Measurements from ENCODE around the gene SLC17A5. TPM values are rescaled to one million over a fixed set of nuclear protein-coding genes. Genes with fewer than 3 reads are reported as not detected.

SLC17A5 gene
- total RNA-seq, 4 donors from 2014 or later: 15.0 to 17.9 (median 16.2) TPM

DNA sequence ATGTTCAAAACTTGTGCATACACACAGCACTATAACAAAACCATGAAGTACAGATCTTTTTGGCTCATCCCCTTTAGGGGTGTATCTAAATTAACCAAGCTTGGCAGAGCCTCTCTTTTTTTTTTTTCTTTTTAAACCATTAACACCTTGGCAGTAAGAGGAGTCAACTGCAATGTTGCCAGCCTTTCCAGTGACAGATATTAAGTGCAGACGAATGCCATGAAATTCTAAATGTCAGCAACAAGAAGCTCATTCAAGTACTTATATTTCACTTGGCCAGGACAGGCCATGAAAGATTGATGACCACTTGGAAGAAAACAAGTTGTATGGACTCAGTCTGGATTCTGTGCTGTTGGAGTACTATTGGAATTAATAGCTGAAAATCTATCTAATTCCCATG is 49.8 kb downstream of the SLC17A5 start:
- no peak for TF ChIP-seq EP300 (IDR thresholded peaks at IDR 0.05)
- TF ChIP-seq POLR2AphosphoS5 (IDR thresholded peaks at IDR 0.05): no peak
- TF ChIP-seq, protein P1, sequence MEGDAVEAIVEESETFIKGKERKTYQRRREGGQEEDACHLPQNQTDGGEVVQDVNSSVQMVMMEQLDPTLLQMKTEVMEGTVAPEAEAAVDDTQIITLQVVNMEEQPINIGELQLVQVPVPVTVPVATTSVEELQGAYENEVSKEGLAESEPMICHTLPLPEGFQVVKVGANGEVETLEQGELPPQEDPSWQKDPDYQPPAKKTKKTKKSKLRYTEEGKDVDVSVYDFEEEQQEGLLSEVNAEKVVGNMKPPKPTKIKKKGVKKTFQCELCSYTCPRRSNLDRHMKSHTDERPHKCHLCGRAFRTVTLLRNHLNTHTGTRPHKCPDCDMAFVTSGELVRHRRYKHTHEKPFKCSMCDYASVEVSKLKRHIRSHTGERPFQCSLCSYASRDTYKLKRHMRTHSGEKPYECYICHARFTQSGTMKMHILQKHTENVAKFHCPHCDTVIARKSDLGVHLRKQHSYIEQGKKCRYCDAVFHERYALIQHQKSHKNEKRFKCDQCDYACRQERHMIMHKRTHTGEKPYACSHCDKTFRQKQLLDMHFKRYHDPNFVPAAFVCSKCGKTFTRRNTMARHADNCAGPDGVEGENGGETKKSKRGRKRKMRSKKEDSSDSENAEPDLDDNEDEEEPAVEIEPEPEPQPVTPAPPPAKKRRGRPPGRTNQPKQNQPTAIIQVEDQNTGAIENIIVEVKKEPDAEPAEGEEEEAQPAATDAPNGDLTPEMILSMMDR (IDR thresholded peaks at IDR 0.05): no peak
- no peak for TF ChIP-seq POLR2A (IDR thresholded peaks at IDR 0.05; ENCODE audit: low read depth)
- H3K4me3 ChIP-seq: no peak overlapping the region
- H3K4me1 ChIP-seq: peaks cover 0 to 11% (median 7%) of the 10 kb centered on the region in 4 donors
- no peaks in the 10 kb centered on the region for H3K9me3 ChIP-seq
- intact Hi-C loops (cut with DNase I): no loop called here
- H3K27ac ChIP-seq (replicated peaks in 1 of 4): no peak overlapping the region
- WGBS: 38% methylated on average over 1 of the region's 1 CpG
- no peak for DNase-seq (ENCODE audit: extremely low spot score)
- H3K27me3 ChIP-seq: no peaks in the 10 kb centered on the region
- peaks cover 4 to 58% (median 29%) of the 10 kb centered on the region in 4 donors for H3K36me3 ChIP-seq

DNA sequence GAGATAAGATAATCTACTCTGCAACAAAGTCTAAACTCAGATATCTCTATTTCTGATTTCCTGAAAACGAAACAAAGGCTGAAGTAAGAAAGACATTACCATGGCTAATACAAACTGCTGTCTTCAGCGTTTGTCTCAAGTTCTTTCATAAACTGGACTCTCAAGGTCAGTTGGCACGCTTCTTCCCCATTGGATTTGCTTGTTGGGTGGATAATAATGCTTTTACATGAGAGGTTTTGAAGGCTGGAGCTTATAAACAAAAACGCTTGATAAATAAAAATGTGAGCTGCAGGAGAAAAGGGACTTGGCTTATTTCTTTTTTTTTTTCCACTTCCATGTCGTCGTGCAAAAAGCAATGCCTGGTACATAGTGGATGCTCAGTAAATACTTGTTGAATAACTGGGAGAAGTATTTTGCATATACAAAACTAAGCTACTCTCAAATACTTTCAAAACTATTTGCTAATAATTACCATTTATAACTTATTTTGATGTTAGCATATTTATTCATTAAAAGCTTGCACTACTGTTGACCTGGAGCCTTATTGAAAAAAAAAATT is 67.3 kb downstream of the SLC17A5 start:
- peaks cover 8 to 30% (median 25%) of the 10 kb centered on the region in 4 donors for H3K4me1 ChIP-seq
- no peaks in the 10 kb centered on the region for H3K9me3 ChIP-seq
- no peak for DNase-seq (ENCODE audit: extremely low spot score)
- H3K27ac ChIP-seq (replicated peaks in 1 of 4): peak overlapping the region; percentile 87 to 94 (median 90)
- TF ChIP-seq, protein P1 (IDR thresholded peaks at IDR 0.05): no peak
- TF ChIP-seq EP300 (IDR thresholded peaks at IDR 0.05) (no peak), POLR2AphosphoS5 (IDR thresholded peaks at IDR 0.05) (no peak), POLR2A (IDR thresholded peaks at IDR 0.05; ENCODE audit: low read depth) (no peak)
- no peaks in the 10 kb centered on the region for H3K36me3 ChIP-seq
- 9% methylated on average over 6 of the region's 6 CpGs for WGBS
- intact Hi-C loops (cut with DNase I): no loop called here
- peak overlapping the region; percentile 31 to 43 (median 42) for H3K4me3 ChIP-seq
- no peaks in the 10 kb centered on the region for H3K27me3 ChIP-seq

DNA sequence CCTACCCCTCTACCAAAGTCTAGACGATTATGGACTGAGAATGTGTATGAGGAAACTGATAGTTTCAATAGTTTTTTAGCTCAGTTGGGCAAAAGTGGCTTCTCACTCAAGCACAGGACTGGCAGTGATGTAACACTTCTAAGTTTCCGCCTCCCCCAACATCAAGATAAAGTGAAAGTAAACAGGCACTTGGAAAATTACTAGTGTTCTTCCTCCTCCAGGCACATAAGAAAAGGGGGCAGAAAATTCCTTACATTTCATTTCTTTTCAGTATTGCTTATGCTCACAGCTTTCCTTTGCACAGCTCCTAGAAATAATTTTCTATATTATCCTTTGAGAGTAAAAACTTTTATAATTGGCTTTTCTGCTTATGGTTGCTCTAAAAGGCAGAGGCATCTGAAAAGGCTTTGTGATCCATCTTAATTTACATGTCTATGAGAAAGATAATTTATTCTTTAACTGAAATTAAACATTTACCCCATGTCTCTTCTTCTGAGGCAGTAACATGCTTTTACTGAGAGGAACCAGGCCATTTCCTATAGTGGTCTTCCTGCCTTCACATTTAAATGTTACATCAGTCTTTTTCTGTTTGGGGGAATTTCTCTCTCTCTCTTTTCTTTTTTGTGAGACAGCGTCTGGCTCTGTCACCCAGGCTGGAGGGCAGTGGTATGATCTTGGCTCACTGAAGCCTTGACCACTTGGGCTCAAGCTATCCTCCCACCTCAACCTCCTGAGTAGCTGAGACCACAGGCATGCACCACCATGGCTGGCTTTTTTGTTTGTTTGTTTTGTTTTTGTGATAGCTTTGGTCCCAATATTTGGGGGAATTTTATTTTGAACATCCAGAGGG is 68.0 kb downstream of the SLC17A5 start:
- Histone ChIP-seq H3K27ac (replicated peaks in 1 of 4) (peak overlapping the region; percentile 87 to 94 (median 90)), H3K4me1 (peaks cover 16 to 37% (median 31%) of the 10 kb centered on the region in 4 donors), H3K9me3 (no peaks in the 10 kb centered on the region), H3K36me3 (no peaks in the 10 kb centered on the region), H3K4me3 (peak overlapping the region; percentile 31 to 43 (median 42)), H3K27me3 (no peaks in the 10 kb centered on the region)
- DNase-seq (ENCODE audit: extremely low spot score): no peak
- TF ChIP-seq POLR2AphosphoS5 (IDR thresholded peaks at IDR 0.05): peak; percentile 79 to 85
- TF ChIP-seq, protein P1 (IDR thresholded peaks at IDR 0.05): peak in 1 of 3 experiments; percentile 25
- no peak for TF ChIP-seq POLR2A (IDR thresholded peaks at IDR 0.05; ENCODE audit: low read depth)
- TF ChIP-seq EP300 (IDR thresholded peaks at IDR 0.05): no peak
- 2% methylated on average over 3 of the region's 3 CpGs for WGBS
- intact Hi-C loops (cut with DNase I): no loop called here

DNA sequence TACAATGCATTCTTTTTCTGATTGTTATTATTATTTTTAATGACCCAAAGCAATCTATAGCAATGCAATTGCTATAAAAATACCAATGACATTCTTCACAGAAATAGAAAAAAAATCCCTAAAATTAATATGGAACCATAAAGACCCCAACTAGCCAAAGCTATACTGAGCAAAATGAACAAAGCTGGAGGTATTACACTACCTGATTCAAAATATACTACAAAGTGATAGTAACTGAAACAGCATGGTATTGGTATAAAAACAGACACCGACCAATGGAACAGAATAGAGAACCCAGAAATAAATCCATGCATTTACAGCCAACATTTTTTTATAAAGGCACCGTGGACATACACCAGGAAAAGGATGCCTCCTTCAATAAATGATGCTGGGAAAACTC is 72.5 kb downstream of the SLC17A5 start:
- TF ChIP-seq POLR2A (IDR thresholded peaks at IDR 0.05; ENCODE audit: low read depth) (no peak), EP300 (IDR thresholded peaks at IDR 0.05) (no peak), POLR2AphosphoS5 (IDR thresholded peaks at IDR 0.05) (no peak)
- TF ChIP-seq, protein P1 (IDR thresholded peaks at IDR 0.05): no peak
- intact Hi-C loops (cut with DNase I): loop anchor here (2.0 kb wide), 1 partner anchor 60 kb away; the partner anchor contains the start of gene EEF1A1
- 90% methylated on average over 2 of the region's 2 CpGs for WGBS
- Histone ChIP-seq H3K4me1 (peaks cover 28 to 54% (median 45%) of the 10 kb centered on the region in 4 donors), H3K27me3 (no peaks in the 10 kb centered on the region), H3K4me3 (peak overlapping the region in 1 of 4 donors; percentile 42), H3K36me3 (no peaks in the 10 kb centered on the region), H3K27ac (replicated peaks in 1 of 4) (peak overlapping the region; percentile 89 to 94 (median 92)), H3K9me3 (no peaks in the 10 kb centered on the region)
- DNase-seq (ENCODE audit: extremely low spot score): no peak

Data from esophagus muscularis mucosa (tissue), 4 donors.